ENCODE results near the gene DLG2.
A peak's percentile ranks its signal among the peaks of the same experiment; 100 is the strongest.

The DLG2 gene

GRCh38 chr11:84476581-84476980 lies 1150.6 kb downstream of the DLG2 start:
- no peak overlapping the region for H4K91ac ChIP-seq (ENCODE audit: low read length)
- no peak overlapping the region for H2BK5ac ChIP-seq (ENCODE audit: low read depth, low read length, poor library complexity, severe bottlenecking)
- DNase-seq = peak; percentile 39
- H3K4ac ChIP-seq (ENCODE audit: low read depth in 1 of 2, low read length in 2 of 2) = no peak overlapping the region
- H3K9ac ChIP-seq (ENCODE audit: low read length) = no peak overlapping the region
- no peaks in the 10 kb centered on the region for H3K79me1 ChIP-seq (replicated peaks; ENCODE audit: low read length, poor library complexity, severe bottlenecking)
- no peaks in the 10 kb centered on the region for H3K27me3 ChIP-seq (ENCODE audit: control insufficient read depth in 1 of 2, insufficient read depth in 1 of 2, low read length in 2 of 2)
- no peak overlapping the region for H3K18ac ChIP-seq (ENCODE audit: low read depth in 1 of 2, low read length in 2 of 2)
- H3K4me2 ChIP-seq (ENCODE audit: low read length, poor library complexity, severe bottlenecking) = no peak overlapping the region
- H3K27ac ChIP-seq (ENCODE audit: low read length, poor library complexity, severe bottlenecking) = no peak overlapping the region
- H2BK120ac ChIP-seq (ENCODE audit: low read depth, low read length) = no peak overlapping the region
- H3K14ac ChIP-seq (ENCODE audit: low read length in 2 of 2) = no peak overlapping the region
- no peak overlapping the region for H2BK12ac ChIP-seq (ENCODE audit: low read length in 2 of 2)
- H3K9me3 ChIP-seq (ENCODE audit: control insufficient read depth, low read length) = no peaks in the 10 kb centered on the region
- H3K36me3 ChIP-seq (ENCODE audit: control insufficient read depth in 1 of 2, insufficient read depth in 2 of 2, low read depth in 1 of 2, low read length in 2 of 2) = no peaks in the 10 kb centered on the region
- no peak overlapping the region for H2AK5ac ChIP-seq (ENCODE audit: low read length, severe bottlenecking)
- no peak overlapping the region for H4K8ac ChIP-seq (ENCODE audit: low read length)
- no peak overlapping the region for H3K23ac ChIP-seq (ENCODE audit: low read length in 2 of 2)
- H3K4me1 ChIP-seq (ENCODE audit: control insufficient read depth, insufficient read depth, low read depth, low read length) = no peaks in the 10 kb centered on the region
- no peak overlapping the region for H3K4me3 ChIP-seq (ENCODE audit: insufficient read depth in 1 of 2, low read depth in 1 of 2, low read length in 2 of 2)
- H2BK15ac ChIP-seq (ENCODE audit: low read depth, poor library complexity, severe bottlenecking) = no peak overlapping the region
- H2AFZ ChIP-seq (ENCODE audit: low read depth, low read length) = no peak overlapping the region

- no peak overlapping the region for H4K8ac ChIP-seq (ENCODE audit: low read length)
These were observed 1155.6 kb downstream of the DLG2 start for GRCh38 chr11:84471501-84471900.

GRCh38 chr11:84468235-84468634 lies 1158.9 kb downstream of the DLG2 start:
- Histone ChIP-seq H2BK120ac (ENCODE audit: low read depth, low read length) (no peak overlapping the region), H2BK15ac (ENCODE audit: low read depth, poor library complexity, severe bottlenecking) (no peak overlapping the region), H3K4me1 (ENCODE audit: control insufficient read depth, insufficient read depth, low read depth, low read length) (no peaks in the 10 kb centered on the region), H4K8ac (ENCODE audit: low read length) (no peak overlapping the region), H3K18ac (ENCODE audit: low read depth in 1 of 2, low read length in 2 of 2) (no peak overlapping the region), H3K9me3 (ENCODE audit: control insufficient read depth, low read length) (no peaks in the 10 kb centered on the region), H3K4me2 (ENCODE audit: low read length, poor library complexity, severe bottlenecking) (no peak overlapping the region), H3K9ac (ENCODE audit: low read length) (no peak overlapping the region), H3K36me3 (ENCODE audit: control insufficient read depth in 1 of 2, insufficient read depth in 2 of 2, low read depth in 1 of 2, low read length in 2 of 2) (no peaks in the 10 kb centered on the region), H4K91ac (ENCODE audit: low read length) (no peak overlapping the region), H2AFZ (ENCODE audit: low read depth, low read length) (no peak overlapping the region), H3K27me3 (ENCODE audit: control insufficient read depth in 1 of 2, insufficient read depth in 1 of 2, low read length in 2 of 2) (no peaks in the 10 kb centered on the region), H3K14ac (ENCODE audit: low read length in 2 of 2) (no peak overlapping the region), H3K4me3 (ENCODE audit: insufficient read depth in 1 of 2, low read depth in 1 of 2, low read length in 2 of 2) (no peak overlapping the region), H3K27ac (ENCODE audit: low read length, poor library complexity, severe bottlenecking) (no peak overlapping the region), H3K23ac (ENCODE audit: low read length in 2 of 2) (no peak overlapping the region), H2AK5ac (ENCODE audit: low read length, severe bottlenecking) (no peak overlapping the region), H2BK12ac (ENCODE audit: low read length in 2 of 2) (no peak overlapping the region), H3K79me1 (replicated peaks; ENCODE audit: low read length, poor library complexity, severe bottlenecking) (no peaks in the 10 kb centered on the region), H3K4ac (ENCODE audit: low read depth in 1 of 2, low read length in 2 of 2) (no peak overlapping the region), H2BK5ac (ENCODE audit: low read depth, low read length, poor library complexity, severe bottlenecking) (no peak overlapping the region)
- DNase-seq = no peak

More at GRCh38 chr11:84471501-84471900, 1155.6 kb downstream of the DLG2 start:
- 29% methylated on average over 1 of the region's 1 CpG for WGBS
- H2AK5ac ChIP-seq (ENCODE audit: low read length, severe bottlenecking) = no peak overlapping the region
- H3K9me3 ChIP-seq (ENCODE audit: control insufficient read depth, low read length) = no peaks in the 10 kb centered on the region
- DNase-seq = no peak
- no peak overlapping the region for H3K4me2 ChIP-seq (ENCODE audit: low read length, poor library complexity, severe bottlenecking)
- no peak overlapping the region for H2BK5ac ChIP-seq (ENCODE audit: low read depth, low read length, poor library complexity, severe bottlenecking)
- H2BK15ac ChIP-seq (ENCODE audit: low read depth, poor library complexity, severe bottlenecking) = no peak overlapping the region
- no peaks in the 10 kb centered on the region for H3K79me1 ChIP-seq (replicated peaks; ENCODE audit: low read length, poor library complexity, severe bottlenecking)
- no peak overlapping the region for H3K4ac ChIP-seq (ENCODE audit: low read depth in 1 of 2, low read length in 2 of 2)
- no peak overlapping the region for H2BK120ac ChIP-seq (ENCODE audit: low read depth, low read length)
- no peaks in the 10 kb centered on the region for H3K36me3 ChIP-seq (ENCODE audit: control insufficient read depth in 1 of 2, insufficient read depth in 2 of 2, low read depth in 1 of 2, low read length in 2 of 2)
- no peak overlapping the region for H3K23ac ChIP-seq (ENCODE audit: low read length in 2 of 2)
- H3K27me3 ChIP-seq (ENCODE audit: control insufficient read depth in 1 of 2, insufficient read depth in 1 of 2, low read length in 2 of 2) = no peaks in the 10 kb centered on the region
- no peaks in the 10 kb centered on the region for H3K4me1 ChIP-seq (ENCODE audit: control insufficient read depth, insufficient read depth, low read depth, low read length)
- H3K27ac ChIP-seq (ENCODE audit: low read length, poor library complexity, severe bottlenecking) = no peak overlapping the region
- no peak overlapping the region for H3K4me3 ChIP-seq (ENCODE audit: insufficient read depth in 1 of 2, low read depth in 1 of 2, low read length in 2 of 2)
- H2BK12ac ChIP-seq (ENCODE audit: low read length in 2 of 2) = no peak overlapping the region
- H3K14ac ChIP-seq (ENCODE audit: low read length in 2 of 2) = no peak overlapping the region
- H3K18ac ChIP-seq (ENCODE audit: low read depth in 1 of 2, low read length in 2 of 2) = no peak overlapping the region
- no peak overlapping the region for H3K9ac ChIP-seq (ENCODE audit: low read length)
- H4K91ac ChIP-seq (ENCODE audit: low read length) = no peak overlapping the region
- H2AFZ ChIP-seq (ENCODE audit: low read depth, low read length) = no peak overlapping the region

- Histone ChIP-seq H3K9me3 (ENCODE audit: control insufficient read depth, low read length) (no peaks in the 10 kb centered on the region), H2BK12ac (ENCODE audit: low read length in 2 of 2) (no peak overlapping the region), H3K27ac (ENCODE audit: low read length, poor library complexity, severe bottlenecking) (no peak overlapping the region), H3K14ac (ENCODE audit: low read length in 2 of 2) (no peak overlapping the region), H2BK15ac (ENCODE audit: low read depth, poor library complexity, severe bottlenecking) (no peak overlapping the region), H3K4me3 (ENCODE audit: insufficient read depth in 1 of 2, low read depth in 1 of 2, low read length in 2 of 2) (no peak overlapping the region), H3K36me3 (ENCODE audit: control insufficient read depth in 1 of 2, insufficient read depth in 2 of 2, low read depth in 1 of 2, low read length in 2 of 2) (no peaks in the 10 kb centered on the region), H4K8ac (ENCODE audit: low read length) (no peak overlapping the region), H4K91ac (ENCODE audit: low read length) (no peak overlapping the region), H3K23ac (ENCODE audit: low read length in 2 of 2) (no peak overlapping the region), H3K9ac (ENCODE audit: low read length) (no peak overlapping the region), H3K27me3 (ENCODE audit: control insufficient read depth in 1 of 2, insufficient read depth in 1 of 2, low read length in 2 of 2) (no peaks in the 10 kb centered on the region), H3K79me1 (replicated peaks; ENCODE audit: low read length, poor library complexity, severe bottlenecking) (no peaks in the 10 kb centered on the region), H2BK5ac (ENCODE audit: low read depth, low read length, poor library complexity, severe bottlenecking) (no peak overlapping the region), H3K4ac (ENCODE audit: low read depth in 1 of 2, low read length in 2 of 2) (no peak overlapping the region), H3K18ac (ENCODE audit: low read depth in 1 of 2, low read length in 2 of 2) (no peak overlapping the region), H2AK5ac (ENCODE audit: low read length, severe bottlenecking) (no peak overlapping the region), H2BK120ac (ENCODE audit: low read depth, low read length) (no peak overlapping the region), H2AFZ (ENCODE audit: low read depth, low read length) (no peak overlapping the region), H3K4me1 (ENCODE audit: control insufficient read depth, insufficient read depth, low read depth, low read length) (no peaks in the 10 kb centered on the region), H3K4me2 (ENCODE audit: low read length, poor library complexity, severe bottlenecking) (no peak overlapping the region)
- DNase-seq = no peak
- 81% methylated on average over 4 of the region's 4 CpGs for WGBS
These were observed 1162.1 kb downstream of the DLG2 start for GRCh38 chr11:84465040-84465439.

Measured in mesenchymal stem cell (in vitro differentiated cells and primary cell).